GM10847 (cell line): ENCODE data around the gene ANKS1A.

Source experiments
- POLR2A ChIP-seq: IDR thresholded peaks from 2 replicates; pipeline ENCODE4 v1.6.1; 2011; ENCODE audit not compliant: insufficient read length; ENCODE audit errors: extremely low read depth

Gene ANKS1A

DNA sequence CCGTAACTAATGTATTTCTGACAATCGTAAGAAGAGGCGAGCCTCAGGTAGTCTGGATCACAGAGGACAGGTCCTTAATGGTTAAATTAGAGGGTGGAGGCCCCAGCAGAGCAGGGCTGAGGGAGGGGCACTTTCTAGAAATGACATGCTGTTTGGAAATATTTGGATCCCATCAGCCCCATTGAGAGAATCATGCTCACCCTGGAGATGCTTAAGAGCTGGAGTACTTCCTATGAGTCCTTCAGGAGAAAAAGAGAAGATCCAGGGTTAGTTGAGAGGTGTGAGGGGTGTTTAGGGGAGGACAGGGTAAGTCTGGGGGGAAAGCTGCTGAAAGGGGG is 129.1 kb downstream of the ANKS1A start:
- no peak for TF ChIP-seq POLR2A

DNA sequence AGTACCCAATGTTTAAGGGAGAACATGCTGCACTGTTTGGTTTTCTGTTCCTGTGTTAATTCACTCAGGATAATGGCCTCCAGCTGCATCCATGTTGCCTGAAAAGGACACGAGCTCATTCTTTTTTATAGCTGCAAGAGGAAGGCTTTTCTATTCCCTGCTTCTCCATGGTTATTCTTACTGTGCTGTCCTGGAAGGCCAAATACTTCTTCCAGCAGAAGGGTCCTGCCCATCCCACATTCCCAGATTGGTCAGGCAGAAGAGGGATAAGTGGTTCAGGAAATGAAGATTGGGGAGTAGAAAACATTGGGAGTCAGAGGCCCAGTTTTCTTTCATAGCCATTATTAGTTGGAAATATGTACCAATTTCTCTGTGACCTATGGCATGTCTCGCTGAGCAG is 129.7 kb downstream of the ANKS1A start:
- TF ChIP-seq POLR2A = no peak

GRCh38 chr6:35019171-35019570 is 130.1 kb downstream of the ANKS1A start:
- TF ChIP-seq POLR2A = no peak

DNA sequence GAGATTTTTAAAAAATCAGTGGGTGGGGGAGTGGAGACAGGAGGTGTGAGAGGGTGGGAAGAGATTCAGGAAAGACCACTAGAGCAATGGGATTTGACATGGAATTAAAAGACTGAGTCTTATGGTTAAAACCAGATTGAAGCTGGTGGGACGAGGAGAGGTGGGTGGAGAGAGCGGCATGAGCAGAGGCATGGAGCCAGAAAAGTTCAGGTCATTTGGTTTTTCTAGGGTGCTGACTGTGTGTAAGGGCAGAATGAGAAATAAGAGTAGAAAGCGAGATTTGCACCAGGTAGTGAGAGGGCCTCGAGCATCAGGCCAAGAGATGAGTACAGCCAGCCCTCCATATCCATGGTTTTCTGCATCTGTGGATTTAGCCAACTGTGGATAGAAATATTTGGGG is 130.8 kb downstream of the ANKS1A start:
- no peak for TF ChIP-seq POLR2A

DNA sequence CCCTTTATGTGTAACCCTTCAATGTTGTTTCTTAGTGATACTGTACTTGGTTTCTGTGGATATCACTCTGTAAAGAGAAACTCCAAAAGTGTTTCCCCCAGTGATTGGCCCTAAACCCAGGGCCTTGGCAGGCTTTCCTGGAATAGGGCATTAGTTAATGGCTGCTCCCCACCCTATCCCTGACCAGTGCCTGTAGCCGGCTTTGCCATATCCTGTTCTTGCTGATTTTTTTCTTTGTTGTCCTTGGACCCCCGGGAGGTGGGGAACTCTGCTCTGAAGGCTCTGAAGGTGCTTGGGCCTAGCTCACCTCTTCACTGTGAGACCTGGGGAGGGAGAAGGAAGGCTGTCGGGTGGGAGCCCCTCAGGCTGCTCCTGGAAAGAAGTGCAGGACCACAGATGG is 131.9 kb downstream of the ANKS1A start:
- no peak for TF ChIP-seq POLR2A

GRCh38 chr6:35023091-35024000 is 134.3 kb downstream of the ANKS1A start:
- no peak for TF ChIP-seq POLR2A

- TF ChIP-seq POLR2A = no peak
Observed at GRCh38 chr6:35024551-35025054, 135.5 kb downstream of the ANKS1A start.

DNA sequence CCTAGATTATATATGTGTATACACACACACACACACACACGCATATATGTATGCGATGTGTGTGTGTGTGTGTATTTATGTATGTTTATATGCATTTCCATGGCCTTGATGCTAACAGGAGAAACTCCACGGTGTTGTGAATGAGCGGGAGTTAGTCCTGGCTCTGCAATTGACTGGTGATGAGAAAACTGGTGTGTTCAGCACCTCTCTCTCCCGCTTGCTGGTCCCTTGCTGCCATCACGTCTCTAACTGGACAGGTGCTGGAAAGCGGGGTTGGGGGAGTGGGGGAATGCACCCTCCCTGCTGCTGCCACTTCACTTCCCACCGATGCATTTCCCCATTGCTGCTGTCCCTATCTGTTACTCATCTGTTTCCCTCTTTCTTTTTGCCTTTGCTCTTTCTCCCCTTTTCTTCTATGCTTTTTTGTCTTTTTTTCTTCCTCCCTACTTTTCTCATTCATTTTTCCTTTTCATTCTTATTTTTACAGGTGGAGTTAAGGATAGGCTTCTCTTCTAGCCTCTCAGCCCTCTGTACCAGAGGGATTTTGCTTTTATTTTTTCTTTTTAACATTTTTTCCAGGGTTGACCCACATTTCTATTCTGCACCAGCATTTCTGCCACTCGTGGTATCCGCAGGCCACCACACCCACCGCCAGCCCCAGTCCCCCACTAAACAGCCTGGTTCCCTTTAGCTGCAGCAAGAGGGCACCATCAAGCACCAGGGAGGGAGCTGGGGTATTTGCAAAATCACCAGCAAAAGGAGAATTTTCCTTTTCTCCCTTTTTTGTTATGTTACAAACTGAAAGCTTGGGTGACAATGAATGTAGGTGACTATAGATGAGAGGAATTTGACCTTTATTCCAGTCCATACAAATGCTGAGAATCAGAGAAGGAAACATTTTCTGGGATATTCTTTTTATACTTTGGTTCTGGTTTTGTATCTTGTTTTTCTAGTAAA is 136.5 kb downstream of the ANKS1A start:
- no peak for TF ChIP-seq POLR2A

GRCh38 chr6:35026434-35027222 is 137.6 kb downstream of the ANKS1A start:
- TF ChIP-seq POLR2A = no peak

DNA sequence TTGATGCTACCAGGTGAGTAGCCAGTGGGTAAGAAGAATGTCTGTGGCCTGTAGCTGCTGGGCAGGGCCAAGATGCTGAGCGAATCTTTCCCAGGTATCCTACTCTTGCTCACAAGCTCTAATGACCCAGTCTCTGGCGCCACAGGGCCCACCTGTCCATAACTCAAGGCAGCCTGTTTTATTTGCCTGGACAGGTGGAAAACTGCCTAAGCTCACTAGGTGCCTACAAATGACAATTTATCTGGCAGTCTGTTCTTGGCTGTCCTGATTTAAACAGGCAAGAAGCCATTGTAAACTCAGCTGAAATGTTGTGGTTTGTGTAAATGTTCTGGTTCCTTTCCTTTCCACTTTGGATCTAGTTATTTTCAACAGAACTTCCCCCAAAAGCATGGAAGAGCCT is 138.8 kb downstream of the ANKS1A start:
- no peak for TF ChIP-seq POLR2A

DNA sequence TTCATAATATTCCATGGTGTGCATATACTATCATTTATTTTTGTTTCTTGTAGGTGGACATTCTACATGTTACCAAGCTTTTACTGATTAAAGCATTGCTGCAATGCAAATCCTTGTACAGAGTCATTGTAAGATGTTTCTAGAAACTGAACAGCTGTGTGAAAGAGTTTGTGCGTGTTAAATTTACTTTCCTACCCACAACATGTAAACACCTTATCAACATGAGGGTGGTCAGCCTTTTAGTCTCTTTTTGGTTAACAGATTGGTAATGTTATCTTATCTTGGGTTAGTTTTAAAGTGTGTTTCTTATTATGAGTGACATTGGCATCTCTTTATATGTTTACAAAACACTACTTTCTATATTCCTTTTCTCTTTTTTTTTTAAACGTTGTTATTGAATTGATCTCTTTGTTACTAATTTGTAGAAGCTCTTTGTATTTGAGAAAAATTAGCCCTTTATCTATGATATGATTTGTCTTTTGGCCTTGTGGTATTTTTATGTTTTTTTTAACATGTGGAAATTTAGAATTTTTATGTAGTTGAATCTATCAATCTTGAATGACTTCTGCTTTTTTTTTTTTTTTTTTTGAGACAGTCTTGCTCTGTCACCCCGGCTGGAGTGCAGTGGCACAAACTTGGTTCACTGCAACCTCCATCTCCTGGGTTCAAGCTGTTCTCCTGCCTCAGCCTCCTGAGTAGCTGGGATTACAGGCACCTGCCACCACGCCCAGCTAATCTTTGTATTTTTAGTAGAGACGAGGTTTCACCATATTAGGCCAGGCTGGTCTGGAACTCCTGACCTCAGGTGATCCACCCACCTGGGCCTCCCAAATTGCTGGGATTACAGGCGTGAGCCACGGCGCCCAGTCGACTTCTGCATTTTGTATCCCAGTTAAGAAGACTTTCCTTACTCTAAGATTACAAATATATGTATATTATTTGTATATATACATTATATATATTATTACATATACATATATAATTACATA is 140.0 kb downstream of the ANKS1A start:
- no peak for TF ChIP-seq POLR2A

GRCh38 chr6:35030099-35030498 is 141.0 kb downstream of the ANKS1A start:
- TF ChIP-seq POLR2A = no peak

- TF ChIP-seq POLR2A = no peak
Observed at GRCh38 chr6:35031611-35032529, 142.8 kb downstream of the ANKS1A start.
